Sigmoid colon (tissue), 7 donors: ENCODE data around the gene MYO5A. TPM values are rescaled to one million over a fixed set of nuclear protein-coding genes. Genes with fewer than 3 reads are reported as not detected.

Experiments used
- DNase-seq: peaks from one replicate; pipeline ENCODE4 v3.0.0-alpha.2; 2019
- H3K27ac ChIP-seq, 4 donors: fragments of 200-600 bp; sonication (generic); one replicate each; pipeline ENCODE4 v1.5.1; 2016 to 2019; ENCODE audit warnings: mild to moderate bottlenecking in 1 of 4
- H3K27me3 ChIP-seq, 3 donors: fragments of 200-600 bp; sonication (generic); one replicate each; pipeline ENCODE4 v1.5.1; 2019; ENCODE audit warnings: mild to moderate bottlenecking in 1 of 3
- H3K36me3 ChIP-seq, 4 donors: fragments of 200-600 bp; sonication (generic); one replicate each; pipeline ENCODE4 v1.5.1; 2016 to 2019
- H3K4me1 ChIP-seq, 4 donors: fragments of 200-600 bp; sonication (generic); one replicate each; pipeline ENCODE4 v1.5.1; 2017 to 2019
- H3K4me3 ChIP-seq, 4 donors: fragments of 200-600 bp; sonication (generic); one replicate each; pipeline ENCODE4 v1.5.1; 2017 to 2019; ENCODE audit warnings: mild to moderate bottlenecking in 2 of 4, moderate library complexity in 1 of 4
- H3K9me3 ChIP-seq, 4 donors: fragments of 200-600 bp in 3 of 4; sonication (generic) in 3 of 4; one replicate each; pipeline versions ENCODE4 v1.5.1 to v1.6.1; 2013 to 2019
- EP300 ChIP-seq, 4 donors: sonication (generic); formaldehyde crosslinking; IDR thresholded peaks; one replicate each; pipeline ENCODE4 v1.6.1; 2017; ENCODE audit warnings: antibody characterized with exemption in 4 of 4
- POLR2A ChIP-seq, 2 donors: fragments of 450-650 bp; IDR thresholded peaks; one replicate each; pipeline ENCODE4 v1.6.1; 2016; ENCODE audit warnings: antibody characterized with exemption in 2 of 2, mild to moderate bottlenecking in 2 of 2, moderate library complexity in 2 of 2
- POLR2AphosphoS5 ChIP-seq, 4 donors: sonication (generic); formaldehyde crosslinking; IDR thresholded peaks; one replicate each; pipeline ENCODE4 v1.6.1; 2017; ENCODE audit warnings: antibody characterized with exemption in 4 of 4
- WGBS, 2 donors: extraction: QIAGEN DNeasy Blood & Tissue Kit; methylation state at CpG; one replicate each; pipeline ENCODE4 v1.1.7; 2013; 5-methylcytosine and 5-hydroxymethylcytosine counted together
- intact Hi-C: fragments of 100-400 bp; cut with DNase I; formaldehyde crosslinking; loops from one replicate; pipeline ENCODE4 v1.15.1; 2023
- polyA plus RNA-seq, 3 donors: library from polyadenylated mRNA; stranded (reverse); fragments of 200-250 nt; gene quantifications; one replicate each; pipeline ENCODE4 v1.2.3, GENCODE V29; 2013
- total RNA-seq, 4 donors: library from RNA; depleted of rRNA; stranded (reverse); fragments of >200 nt; gene quantifications; one replicate each; pipeline ENCODE4 v1.1.0, GENCODE V29; 2016
- TF ChIP-seq, protein P1 (sequence below), 4 experiments: fragments of 450-650 bp in 3 of 4; fragments of 200-600 bp in 1 of 4; IDR thresholded peaks; one replicate each; pipeline ENCODE4 v1.5.1; 2016 to 2019; ENCODE audit warnings: antibody characterized with exemption in 4 of 4, mild to moderate bottlenecking in 3 of 4, moderate library complexity in 2 of 4
- donor health status: healthy with polysubstance abuse.
- donor health status: Bipolar disorder and iron deficiency.
- donor health status: healthy.

MYO5A gene
- total and polyA plus RNA-seq, 7 donors, result 2.1 to 46.0 (median 23.5) TPM

DNA sequence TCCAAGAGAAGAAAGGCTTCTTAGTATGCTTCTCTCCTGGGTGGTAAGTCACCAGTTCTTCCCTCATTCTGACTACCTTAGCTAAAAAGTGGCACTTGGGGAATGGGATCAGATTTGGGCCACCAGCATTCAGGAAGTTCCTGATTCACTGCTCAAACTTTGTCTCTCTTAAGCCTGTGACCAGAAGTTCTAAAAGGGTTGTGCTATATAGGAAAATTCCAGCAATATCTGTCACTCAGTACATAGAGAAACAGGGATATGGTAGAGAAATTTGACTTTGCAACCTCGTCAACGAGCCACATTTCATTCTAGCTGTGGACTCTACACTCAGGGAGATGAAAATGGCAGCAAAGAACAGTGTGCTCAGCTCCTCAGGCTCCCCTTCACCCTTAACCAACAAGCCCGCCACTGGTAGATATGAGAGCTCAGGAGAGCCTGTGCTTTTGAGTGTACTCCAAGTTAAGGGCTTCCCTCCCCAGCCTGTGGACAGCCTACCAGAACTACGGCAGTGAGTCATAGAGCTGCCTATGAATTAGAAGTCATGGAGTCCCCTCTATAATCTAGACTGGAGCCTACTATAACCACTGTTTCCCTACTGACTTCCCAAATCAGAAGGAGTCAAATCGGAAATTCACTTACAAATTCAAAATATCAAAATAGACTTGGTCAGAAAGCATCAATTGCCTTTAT, 180.5 kb downstream of the MYO5A start:
- H3K27me3 ChIP-seq, result no peaks in the 10 kb centered on the region
- TF ChIP-seq EP300 (IDR thresholded peaks at IDR 0.05), result no peak
- no peak for TF ChIP-seq POLR2AphosphoS5 (IDR thresholded peaks at IDR 0.05)
- no peak for TF ChIP-seq POLR2A (IDR thresholded peaks at IDR 0.05)
- TF ChIP-seq, protein P1, sequence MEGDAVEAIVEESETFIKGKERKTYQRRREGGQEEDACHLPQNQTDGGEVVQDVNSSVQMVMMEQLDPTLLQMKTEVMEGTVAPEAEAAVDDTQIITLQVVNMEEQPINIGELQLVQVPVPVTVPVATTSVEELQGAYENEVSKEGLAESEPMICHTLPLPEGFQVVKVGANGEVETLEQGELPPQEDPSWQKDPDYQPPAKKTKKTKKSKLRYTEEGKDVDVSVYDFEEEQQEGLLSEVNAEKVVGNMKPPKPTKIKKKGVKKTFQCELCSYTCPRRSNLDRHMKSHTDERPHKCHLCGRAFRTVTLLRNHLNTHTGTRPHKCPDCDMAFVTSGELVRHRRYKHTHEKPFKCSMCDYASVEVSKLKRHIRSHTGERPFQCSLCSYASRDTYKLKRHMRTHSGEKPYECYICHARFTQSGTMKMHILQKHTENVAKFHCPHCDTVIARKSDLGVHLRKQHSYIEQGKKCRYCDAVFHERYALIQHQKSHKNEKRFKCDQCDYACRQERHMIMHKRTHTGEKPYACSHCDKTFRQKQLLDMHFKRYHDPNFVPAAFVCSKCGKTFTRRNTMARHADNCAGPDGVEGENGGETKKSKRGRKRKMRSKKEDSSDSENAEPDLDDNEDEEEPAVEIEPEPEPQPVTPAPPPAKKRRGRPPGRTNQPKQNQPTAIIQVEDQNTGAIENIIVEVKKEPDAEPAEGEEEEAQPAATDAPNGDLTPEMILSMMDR (IDR thresholded peaks at IDR 0.05), result no peak
- DNase-seq, result no peak
- H3K4me3 ChIP-seq, result no peak overlapping the region
- H3K36me3 ChIP-seq, result peaks cover 3 to 61% (median 18%) of the 10 kb centered on the region in 4 donors
- H3K4me1 ChIP-seq, result peaks cover 0 to 11% (median 0%) of the 10 kb centered on the region in 4 donors
- intact Hi-C loops, result no loop called here
- no peak overlapping the region for H3K27ac ChIP-seq
- H3K9me3 ChIP-seq, result no peaks in the 10 kb centered on the region
- WGBS, 2 donors, result 93 to 96% methylated on average over 5 of the region's 5 CpGs

- 97 to 100% methylated on average over 1 of the region's 1 CpG for WGBS, 2 donors
- Histone ChIP-seq H3K4me3 (no peak overlapping the region), H3K27ac (no peak overlapping the region), H3K4me1 (peaks cover 0 to 11% (median 0%) of the 10 kb centered on the region in 4 donors), H3K27me3 (no peaks in the 10 kb centered on the region), H3K36me3 (peaks cover 0 to 41% (median 7%) of the 10 kb centered on the region in 4 donors), H3K9me3 (no peaks in the 10 kb centered on the region)
- TF ChIP-seq EP300 (IDR thresholded peaks at IDR 0.05) (no peak), POLR2A (IDR thresholded peaks at IDR 0.05) (no peak), POLR2AphosphoS5 (IDR thresholded peaks at IDR 0.05) (no peak)
- TF ChIP-seq, protein P1 (IDR thresholded peaks at IDR 0.05), result no peak
- intact Hi-C loops, result no loop called here
- no peak for DNase-seq
Observed at GRCh38 chr15:52344592-52344991, 184.1 kb downstream of the MYO5A start.

DNA sequence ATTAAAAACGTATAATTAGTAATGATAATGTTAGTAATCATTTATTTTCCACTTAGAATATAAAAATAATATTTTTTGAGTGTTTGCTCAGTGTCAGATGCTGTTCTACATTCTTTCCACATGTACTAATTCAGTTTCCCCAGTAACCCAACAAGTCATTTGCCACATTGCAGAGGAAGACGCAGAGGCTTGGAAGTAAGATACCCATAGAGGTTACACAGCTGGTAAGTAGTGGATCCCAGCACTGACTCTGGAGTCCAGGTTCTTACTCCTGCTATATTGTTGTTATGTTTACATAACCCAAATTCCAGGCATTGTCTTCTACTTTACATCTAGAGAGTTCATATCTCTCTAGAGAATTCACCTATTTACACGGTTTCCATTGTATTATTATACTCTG, 184.8 kb downstream of the MYO5A start:
- no peaks in the 10 kb centered on the region for H3K9me3 ChIP-seq
- TF ChIP-seq POLR2AphosphoS5 (IDR thresholded peaks at IDR 0.05) (no peak), POLR2A (IDR thresholded peaks at IDR 0.05) (no peak), EP300 (IDR thresholded peaks at IDR 0.05) (no peak)
- TF ChIP-seq, protein P1 (IDR thresholded peaks at IDR 0.05), result no peak
- WGBS, 2 donors, result 81% methylated on average over 3 of the region's 3 CpGs
- H3K4me3 ChIP-seq, result no peak overlapping the region
- no peaks in the 10 kb centered on the region for H3K27me3 ChIP-seq
- intact Hi-C loops, result no loop called here
- DNase-seq, result no peak
- H3K27ac ChIP-seq, result no peak overlapping the region
- H3K4me1 ChIP-seq, result peaks cover 0 to 4% (median 0%) of the 10 kb centered on the region in 4 donors
- H3K36me3 ChIP-seq, result peaks cover 0 to 36% (median 6%) of the 10 kb centered on the region in 4 donors

DNA sequence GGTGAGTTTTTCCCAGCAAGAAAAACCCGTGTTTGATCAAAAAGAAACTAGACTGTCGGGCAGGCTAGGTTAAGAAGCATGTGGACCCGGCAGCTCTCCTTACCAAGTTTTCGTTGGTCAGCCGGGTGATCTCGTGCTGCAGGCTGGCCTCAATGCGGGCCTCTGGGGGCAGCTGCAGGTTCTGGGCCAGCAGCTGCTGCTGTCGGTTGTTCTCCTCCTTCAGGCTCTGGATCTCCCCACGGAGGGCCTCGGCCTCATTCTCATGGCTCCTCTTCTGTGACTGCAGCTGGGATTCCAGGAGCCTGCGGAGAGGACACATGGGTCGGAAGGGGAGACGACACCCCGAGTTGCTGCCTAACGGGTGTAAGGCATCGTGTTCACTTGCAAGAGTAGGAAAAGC, 188.6 kb downstream of the MYO5A start:
- H3K27me3 ChIP-seq, result no peaks in the 10 kb centered on the region
- intact Hi-C loops, result no loop called here
- H3K4me1 ChIP-seq, result peaks cover 0 to 10% (median 2%) of the 10 kb centered on the region in 4 donors
- H3K36me3 ChIP-seq, result peaks cover 0 to 29% (median 13%) of the 10 kb centered on the region in 4 donors
- DNase-seq, result no peak
- no peak overlapping the region for H3K27ac ChIP-seq
- WGBS, 2 donors, result 93 to 98% methylated on average over 16 of the region's 16 CpGs
- no peak for TF ChIP-seq POLR2A (IDR thresholded peaks at IDR 0.05)
- TF ChIP-seq, protein P1 (IDR thresholded peaks at IDR 0.05), result no peak
- TF ChIP-seq EP300 (IDR thresholded peaks at IDR 0.05), result no peak
- TF ChIP-seq POLR2AphosphoS5 (IDR thresholded peaks at IDR 0.05), result no peak
- H3K4me3 ChIP-seq, result no peak overlapping the region
- H3K9me3 ChIP-seq, result no peaks in the 10 kb centered on the region
